SKM-1 treated with dmso at 0.1 percent for 144 hours (cell line): ENCODE results near the gene FGD2.
"Not testable (repeated sequence)": the region's sequence is repeated elsewhere in the genome, so short reads cannot be mapped to it uniquely, and the experiment has no call there.

Experiments
- DNase-seq: peaks from one replicate; lab custom pipeline; 2025; ENCODE audit not compliant: unreplicated experiment; lab: John Stamatoyannopoulos, UW

Gene FGD2

DNA sequence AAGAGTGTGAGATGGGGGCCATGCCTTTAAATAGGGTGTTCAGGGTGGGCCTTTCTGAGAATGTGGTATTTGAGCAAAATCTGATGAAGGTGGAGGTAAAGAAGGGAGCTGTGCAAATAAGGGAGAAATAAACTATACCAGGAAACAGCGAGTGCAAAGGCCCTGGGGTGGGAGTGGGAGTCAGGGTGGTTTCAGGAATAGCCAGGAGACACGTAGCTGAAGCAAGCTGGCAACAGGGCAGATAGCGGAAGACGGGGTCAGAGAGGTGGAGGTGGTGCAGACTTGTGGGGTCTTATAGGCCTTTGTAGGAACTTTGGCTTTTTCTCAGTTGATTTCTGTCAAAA lies 51.6 kb downstream of the FGD2 start:
- DNase-seq, result no peak

DNA sequence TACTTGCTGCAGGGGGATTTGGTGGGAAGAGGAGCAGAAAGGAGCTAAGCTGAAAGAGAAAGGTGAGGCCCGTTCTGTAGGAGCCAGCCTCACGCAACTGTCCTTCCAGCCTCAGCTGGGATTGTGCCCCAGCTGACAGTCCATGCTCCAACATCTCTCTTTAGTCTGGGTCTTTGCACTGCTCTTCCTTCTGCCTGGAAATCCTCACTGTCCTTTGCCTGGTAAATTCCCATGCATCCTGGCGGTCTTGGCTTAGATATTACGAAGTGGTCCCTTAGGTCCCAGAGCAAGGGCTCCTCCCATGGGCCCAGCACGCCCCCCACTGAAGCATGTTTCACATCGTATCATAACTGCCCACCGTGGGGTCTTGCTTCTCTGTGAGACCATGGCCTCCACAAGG lies 52.2 kb downstream of the FGD2 start:
- DNase-seq, result no peak

DNA sequence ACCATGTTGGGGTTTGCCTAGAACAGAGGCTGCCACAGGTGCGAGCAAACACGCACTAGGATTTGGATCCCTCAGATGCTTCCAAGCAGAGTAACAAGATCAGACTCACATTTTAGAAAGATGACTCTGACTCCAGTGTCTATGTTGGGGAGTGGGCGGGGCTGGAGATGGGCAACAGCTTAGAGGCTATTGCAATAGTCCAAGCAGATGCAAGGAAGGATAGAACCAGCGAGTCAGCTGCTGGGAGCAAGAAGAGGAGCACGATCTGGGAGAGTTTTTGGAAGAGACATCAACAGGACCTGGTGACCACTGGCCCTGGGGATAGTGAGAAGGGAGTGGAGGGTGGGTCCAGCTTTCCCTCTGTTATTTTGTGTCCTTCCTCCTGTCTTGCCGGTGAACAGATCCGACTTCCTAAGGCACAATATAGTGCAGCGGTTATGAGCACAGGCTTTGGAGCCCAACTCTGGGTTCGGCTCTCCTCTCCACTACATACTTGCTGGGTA lies 52.7 kb downstream of the FGD2 start:
- no peak for DNase-seq

DNA sequence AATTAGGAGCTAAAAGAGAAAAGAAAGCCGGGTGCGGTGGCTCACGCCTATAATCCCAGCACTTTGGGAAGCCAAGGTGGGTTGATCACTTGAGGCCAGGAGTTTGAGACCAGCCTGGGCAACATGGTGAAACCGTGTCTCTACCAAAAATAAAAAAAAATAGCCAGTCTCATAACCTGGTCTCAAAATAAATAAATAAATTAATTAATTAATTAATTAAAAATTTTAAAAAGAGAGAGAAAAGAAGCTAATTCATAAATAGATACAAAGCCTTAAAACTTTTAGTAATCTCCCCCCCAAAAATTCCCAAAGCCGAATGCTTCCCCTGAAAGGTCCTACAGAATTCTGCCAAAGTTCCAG lies 53.5 kb downstream of the FGD2 start:
- not testable (repeated sequence) for DNase-seq

DNA sequence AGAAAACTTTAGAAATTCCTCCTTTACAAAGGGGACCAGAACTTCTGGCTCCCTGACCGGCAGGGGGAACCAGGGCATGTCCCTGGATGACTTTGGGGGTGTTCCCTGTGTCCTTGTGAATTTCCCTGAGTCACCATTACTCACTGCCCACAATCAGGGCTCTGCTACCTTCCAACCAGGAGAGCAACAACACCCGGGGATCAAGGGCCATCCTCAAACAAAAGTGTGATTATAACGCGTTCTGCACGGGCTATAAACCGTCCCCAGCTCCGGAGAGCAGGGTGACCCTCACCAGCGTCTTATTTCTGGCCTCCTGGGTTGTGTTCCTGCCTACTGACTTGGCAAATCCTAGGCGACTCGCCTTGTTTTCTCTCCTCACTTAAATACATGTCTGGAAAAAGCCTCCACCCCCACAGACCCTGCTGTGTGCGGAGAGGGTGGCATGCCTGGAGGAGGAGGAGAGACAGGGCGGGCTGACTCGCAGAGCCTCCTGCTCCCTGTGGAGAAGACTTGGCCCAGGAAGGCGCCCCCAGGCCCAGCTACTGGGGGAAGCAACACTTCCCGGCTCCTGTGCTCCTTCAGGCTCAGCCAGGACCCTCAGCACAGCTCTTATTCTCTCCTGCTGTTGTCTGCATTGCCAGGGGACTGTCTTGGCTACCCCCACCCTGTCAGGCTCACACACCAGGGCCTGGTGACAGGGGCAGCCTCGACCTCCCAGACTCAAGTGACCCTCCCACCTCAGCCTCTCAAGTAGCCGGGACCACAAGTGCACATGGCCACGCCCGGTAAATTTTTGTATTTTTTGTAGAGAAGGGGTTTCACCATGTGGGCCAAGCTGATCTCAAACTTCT lies 54.1 kb downstream of the FGD2 start:
- DNase-seq, result peak; percentile 28

DNA sequence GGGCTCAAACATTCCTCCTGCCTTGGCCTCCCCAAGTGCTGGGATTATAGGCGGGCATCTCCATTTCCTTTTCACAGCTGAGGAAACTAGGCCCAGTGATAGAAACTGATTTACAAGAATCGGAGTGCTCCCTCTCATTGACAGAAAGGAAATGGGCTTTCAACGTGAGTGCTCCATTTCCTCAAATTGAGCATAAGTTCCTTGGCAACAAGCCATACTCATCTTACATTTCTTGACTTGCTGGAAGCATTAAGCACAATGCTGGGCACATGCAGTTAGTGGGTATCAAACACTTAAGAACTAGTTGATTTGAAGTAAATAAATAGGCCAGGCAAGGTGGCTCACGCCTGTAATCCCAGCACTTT lies 54.7 kb downstream of the FGD2 start:
- no peak for DNase-seq

DNA sequence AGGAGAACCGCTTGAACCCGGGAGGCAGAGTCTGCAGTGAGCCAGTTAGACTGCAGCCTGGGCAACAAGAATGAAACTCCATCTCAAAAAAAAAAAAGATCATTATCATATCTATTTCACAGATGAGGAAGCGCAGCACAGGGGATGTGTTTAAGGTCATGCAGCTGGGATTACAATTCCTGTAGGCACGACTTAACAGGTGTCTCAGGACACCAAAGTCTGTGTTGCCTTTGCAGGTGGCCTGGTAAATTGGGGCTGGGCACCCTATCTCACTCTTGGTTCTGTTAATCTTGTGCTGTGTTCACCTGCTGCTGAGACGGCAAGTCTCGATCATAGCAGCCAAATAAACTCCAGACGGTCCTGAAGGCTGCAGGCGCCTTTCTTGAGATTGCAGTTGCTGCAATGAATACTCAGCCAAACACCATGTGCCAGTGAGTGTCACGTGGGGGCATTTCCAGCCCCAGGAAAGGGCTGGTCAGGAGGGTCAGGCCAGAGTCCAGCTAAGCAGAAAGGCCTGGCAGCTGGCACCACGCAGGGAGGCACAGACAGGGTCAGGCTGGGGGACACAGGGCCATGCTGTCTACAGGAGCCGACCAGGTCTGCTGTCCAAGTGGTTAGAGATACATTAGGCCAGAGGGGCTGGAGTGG lies 55.8 kb downstream of the FGD2 start:
- DNase-seq, result no peak

DNA sequence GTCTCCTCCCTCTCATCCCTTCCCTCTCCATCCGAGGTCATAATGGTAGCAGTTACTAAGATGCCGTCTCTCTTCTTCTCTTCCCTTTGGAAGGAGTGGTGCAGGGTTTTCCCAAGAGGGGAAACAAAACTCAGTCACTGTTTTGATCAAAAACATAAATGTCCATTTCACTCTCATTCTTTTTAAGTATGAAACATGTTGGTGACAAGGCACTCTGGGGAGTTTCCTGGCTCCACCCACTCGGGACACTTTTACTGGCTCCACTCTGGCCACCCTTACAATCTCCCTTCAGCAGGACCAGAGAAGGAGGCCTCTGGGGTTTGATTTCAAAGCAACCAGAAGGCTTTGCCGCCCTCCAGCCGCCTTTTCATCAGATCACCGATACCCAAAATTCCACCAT lies 57.0 kb downstream of the FGD2 start:
- no peak for DNase-seq

DNA sequence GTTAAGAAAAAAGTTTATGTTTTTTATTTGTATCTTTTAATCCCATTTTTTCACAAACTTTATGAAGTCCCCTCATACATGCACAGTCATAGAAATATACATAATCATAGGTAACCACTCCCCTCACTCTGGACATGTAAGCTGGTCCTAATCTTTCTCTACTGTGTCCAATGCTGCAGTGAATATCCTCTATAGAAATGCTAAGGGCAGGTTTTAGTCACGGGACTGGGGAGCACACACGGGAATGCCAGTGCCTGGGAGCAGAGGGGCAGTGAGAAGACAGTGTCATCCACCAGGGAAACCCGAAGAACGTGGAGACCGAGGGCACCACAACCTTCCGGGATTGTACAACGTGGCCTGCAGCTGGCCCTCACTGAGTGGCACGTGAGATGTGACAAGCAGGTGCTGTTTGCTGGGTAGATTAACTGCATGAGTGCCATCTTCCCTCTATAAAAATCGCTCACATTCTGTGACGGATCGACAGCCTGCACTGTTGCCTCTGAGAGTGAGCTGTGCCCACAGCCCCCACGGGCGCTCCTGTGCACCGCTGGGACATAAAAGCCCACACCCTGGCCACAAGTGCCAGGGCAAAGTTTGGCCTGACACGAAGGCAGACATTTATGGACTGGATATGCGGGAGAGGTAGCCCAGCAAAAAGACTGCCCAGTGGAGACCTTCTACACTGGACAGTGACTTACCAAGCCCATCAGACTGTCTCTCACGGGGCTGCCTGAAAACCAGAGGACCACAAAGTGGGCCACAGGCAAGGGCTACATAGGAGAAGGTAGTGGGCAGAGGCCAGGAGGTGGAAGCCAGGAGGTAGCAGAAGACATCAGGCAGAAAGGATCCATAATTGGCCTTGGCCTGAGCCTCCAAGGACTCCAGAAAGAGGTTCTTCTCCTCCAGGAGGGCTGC lies 63.2 kb downstream of the FGD2 start:
- DNase-seq, result no peak

- no peak for DNase-seq
Observed at GRCh38 chr6:37069639-37070038, 64.2 kb downstream of the FGD2 start.

GRCh38 chr6:37072526-37072925 lies 67.1 kb downstream of the FGD2 start:
- peak; percentile 26 for DNase-seq

DNA sequence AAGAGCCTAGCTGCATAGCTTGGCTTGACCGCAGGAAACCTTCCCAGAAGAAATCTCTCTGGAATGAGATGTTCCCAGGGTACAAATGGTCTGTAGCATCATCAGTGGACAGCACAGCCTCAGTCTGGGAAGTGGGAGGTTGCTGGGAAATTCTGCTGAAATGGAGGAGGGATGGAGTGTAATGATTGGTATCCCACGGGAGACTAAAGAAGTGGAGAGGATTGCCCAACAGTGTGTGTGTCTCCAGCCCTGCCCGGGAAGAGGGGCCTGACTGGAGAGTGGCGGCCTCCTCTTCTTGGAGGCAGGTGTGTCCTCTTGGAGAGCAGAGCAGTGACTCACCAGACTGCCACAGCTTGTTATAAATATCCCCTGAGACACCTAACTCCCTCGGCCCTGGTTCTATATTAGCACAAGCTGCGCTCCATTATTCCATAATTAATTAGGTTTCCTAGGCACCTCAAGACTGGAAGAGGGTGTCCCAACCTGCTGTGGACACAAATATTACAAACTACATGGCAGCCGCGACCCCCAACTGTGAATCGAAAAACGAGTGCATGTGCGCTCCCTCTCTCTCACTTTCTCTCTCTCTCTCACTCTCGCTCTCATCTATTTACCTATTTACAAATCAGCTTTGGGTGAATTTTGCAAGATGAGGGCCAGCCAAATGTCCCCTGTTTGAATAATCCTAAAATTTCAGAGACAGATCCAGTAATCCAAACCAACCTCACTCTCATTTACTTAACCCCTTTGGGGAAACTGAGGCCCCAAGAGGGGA lies 68.8 kb downstream of the FGD2 start:
- no peak for DNase-seq

DNA sequence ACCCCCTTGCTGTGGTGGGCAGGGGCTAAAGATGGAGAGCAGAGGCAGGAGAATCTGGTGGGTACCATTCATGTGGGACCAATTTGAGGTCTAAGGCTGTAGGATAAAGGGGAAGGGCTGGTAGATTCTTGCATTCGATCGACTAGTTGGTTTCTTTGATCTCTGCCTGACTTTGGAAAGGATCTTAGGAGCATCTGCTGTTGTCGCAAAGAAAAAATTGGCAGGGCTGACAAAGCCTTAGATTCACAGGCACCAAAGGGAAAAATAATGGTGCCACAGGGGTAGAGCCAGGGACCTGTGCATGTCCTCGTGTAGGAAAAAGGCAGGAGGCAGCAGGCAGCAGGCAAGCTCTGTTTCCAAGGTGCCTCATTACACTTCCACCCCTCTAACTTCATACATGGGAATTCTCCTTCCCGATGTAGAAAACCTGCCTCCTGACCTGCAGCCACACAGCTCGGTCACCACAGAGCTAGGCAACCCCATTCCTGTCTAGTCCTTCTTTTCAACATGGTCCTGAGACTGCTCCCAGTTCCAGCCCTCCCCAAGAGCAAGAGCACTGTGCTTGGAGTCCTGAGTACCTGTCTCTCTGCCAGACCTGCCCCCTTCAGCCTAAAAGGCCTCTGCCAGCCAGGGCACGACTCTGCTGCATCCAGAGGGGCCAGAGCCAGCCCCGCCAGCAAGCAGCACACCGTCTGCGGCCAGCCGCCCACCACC lies 71.9 kb downstream of the FGD2 start:
- DNase-seq, result no peak

DNA sequence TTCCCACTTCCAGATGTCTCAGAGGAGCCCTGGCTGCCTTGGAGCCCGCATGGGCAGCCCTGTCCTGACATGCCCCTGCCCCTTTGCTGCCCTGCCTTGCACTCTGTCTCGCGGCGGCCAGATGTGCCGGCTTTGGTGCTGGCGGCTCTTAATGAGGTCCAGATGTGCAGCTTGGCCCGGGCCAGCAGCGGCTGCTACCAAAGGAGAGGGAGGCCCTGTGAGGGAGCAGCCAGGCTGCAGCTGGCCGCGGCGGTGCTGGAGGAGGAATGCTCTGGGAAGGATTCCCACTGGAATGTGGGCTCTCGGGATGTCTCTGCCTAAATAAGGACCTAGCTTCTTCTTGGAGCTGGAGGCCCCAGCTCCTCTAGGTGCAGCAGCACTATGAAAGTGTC lies 72.4 kb downstream of the FGD2 start:
- no peak for DNase-seq
